Measurements from ENCODE around the gene ETS2. TPM values are rescaled to one million over a fixed set of nuclear protein-coding genes. Genes with fewer than 3 reads are reported as not detected.

Gene ETS2
- total RNA-seq, 1 experiment from 2014 or later, result 35.3 TPM

- no peak overlapping the region for H3K14ac ChIP-seq (ENCODE audit: insufficient read depth, low read length)
- H3K79me2 ChIP-seq (ENCODE audit: insufficient read depth, low read length), result no peaks in the 10 kb centered on the region
- H3K79me1 ChIP-seq (ENCODE audit: insufficient read depth, low read depth, low read length, poor library complexity, severe bottlenecking), result no peaks in the 10 kb centered on the region
- H4K8ac ChIP-seq (replicated peaks; ENCODE audit: insufficient read length, low read depth, low read length), result no peak overlapping the region
- H3K23me2 ChIP-seq (ENCODE audit: insufficient read length, low read depth, low read length, poor library complexity, severe bottlenecking), result no peaks in the 10 kb centered on the region
- H3K9me3 Mint-ChIP-seq, result no peaks in the 10 kb centered on the region; a peak in 3 of 5 replicates
- no peak overlapping the region for H2BK120ac ChIP-seq (ENCODE audit: low read depth, low read length, poor library complexity, severe bottlenecking)
- H3K4me1 ChIP-seq (ENCODE audit: insufficient read depth, low read length), result no peaks in the 10 kb centered on the region
- no peak overlapping the region for H4K91ac ChIP-seq (ENCODE audit: insufficient read length, low read depth, low read length)
- no peak overlapping the region for H3K56ac ChIP-seq (ENCODE audit: insufficient read length, low read depth, low read length)
- no peak overlapping the region; a peak in 1 of 7 replicates for H3K27ac Mint-ChIP-seq
- H3K9me3 ChIP-seq (ENCODE audit: control insufficient read depth, low read depth, low read length), result no peaks in the 10 kb centered on the region
- H3K4me2 ChIP-seq (ENCODE audit: insufficient read depth, insufficient read length, low read length), result no peak overlapping the region
- no peak overlapping the region for H2BK5ac ChIP-seq (ENCODE audit: insufficient read length, low read length)
- peaks cover 4% of the 10 kb centered on the region; the same call in 1 of the 2 replicates for H3K27me3 Mint-ChIP-seq (ENCODE audit: low read depth)
- no peak overlapping the region for H3K4me3 Mint-ChIP-seq
- no peak overlapping the region for H3T11ph ChIP-seq (ENCODE audit: low read length)
- peaks cover 4% of the 10 kb centered on the region for H4K20me1 ChIP-seq (ENCODE audit: control insufficient read depth, insufficient read depth, insufficient read length)
- no peak overlapping the region for H3K9ac ChIP-seq (ENCODE audit: extremely low read depth, insufficient read length, low read length)
- no peaks in the 10 kb centered on the region for H3K27me3 ChIP-seq (ENCODE audit: insufficient read depth, low read length)
- no peak overlapping the region for H2BK20ac ChIP-seq (ENCODE audit: low read depth, low read length, poor library complexity, severe bottlenecking)
- no peak overlapping the region for H3K18ac ChIP-seq (ENCODE audit: insufficient read length, low read depth, low read length)
- peaks cover 12 to 16% of the 10 kb centered on the region in 2 experiments for H3K4me1 Mint-ChIP-seq
- WGBS (ENCODE audit: extremely low coverage, insufficient read length, low lambda C conversion rate), result no CpG with 5 or more reads among the region's 5 CpGs
- H2BK12ac ChIP-seq (ENCODE audit: insufficient read length, low read depth, low read length), result no peak overlapping the region
- TF ChIP-seq CTCF (conservative IDR thresholded peaks at IDR 0.05), result no peak
- H4K5ac ChIP-seq (ENCODE audit: insufficient read length, low read depth, low read length), result no peak overlapping the region
- H3K23ac ChIP-seq (ENCODE audit: insufficient read length, low read depth, low read length), result no peak overlapping the region
- no peak overlapping the region for H2BK15ac ChIP-seq (ENCODE audit: low read depth, low read length)
- no peak overlapping the region for H3K27ac ChIP-seq (ENCODE audit: insufficient read length, low read depth, low read length)
- DNase-seq, result no peak
- H2AFZ ChIP-seq (ENCODE audit: low read length), result no peak overlapping the region
- no peaks in the 10 kb centered on the region; a peak in 1 of 7 replicates for H3K36me3 Mint-ChIP-seq (ENCODE audit: insufficient read depth in 1 of 3, low read depth in 3 of 3)
- H3K4ac ChIP-seq (ENCODE audit: low read depth, low read length), result no peak overlapping the region
- H2AK5ac ChIP-seq (ENCODE audit: insufficient read length, low read length), result no peak overlapping the region
These were observed 9.3 kb upstream of the ETS2 start for GRCh38 chr21:38796424-38796823.

All from H9 (cell line).